Smooth muscle cell (in vitro differentiated cells): ENCODE data around the gene NAV2. TPM values are rescaled to one million over a fixed set of nuclear protein-coding genes. Genes with fewer than 3 reads are reported as not detected.
"Not testable (repeated sequence)": the region's sequence is repeated elsewhere in the genome, so short reads cannot be mapped to it uniquely, and the experiment has no call there.

Experiments used
- DNase-seq: peaks from one replicate; lab custom pipeline; 2025; ENCODE audit not compliant: unreplicated experiment; lab: John Stamatoyannopoulos, UW
- H2AFZ ChIP-seq: fragments of 200-600 bp; sonication (generic); 2 replicates; pipeline ENCODE4 v1.6.0; 2016; ENCODE audit warnings: antibody characterized with exemption, low read depth, mild to moderate bottlenecking
- H3F3A ChIP-seq: fragments of 200-600 bp; sonication (generic); 2 replicates; pipeline ENCODE4 v1.6.0; 2017; ENCODE audit warnings: antibody characterized with exemption, low read depth
- H3K27ac ChIP-seq: fragments of 200-600 bp; sonication (generic); 2 replicates; pipeline ENCODE4 v1.5.1; 2016; ENCODE audit warnings: low read depth, mild to moderate bottlenecking
- H3K27me3 ChIP-seq: fragments of 200-600 bp; sonication (generic); 2 replicates; pipeline ENCODE4 v1.6.1; 2016; ENCODE audit warnings: low read depth, mild to moderate bottlenecking
- H3K36me3 ChIP-seq: fragments of 200-600 bp; sonication (generic); 2 replicates; pipeline ENCODE4 v1.5.1; 2016; ENCODE audit warnings: low read depth
- H3K4me1 ChIP-seq: fragments of 200-600 bp; sonication (generic); 2 replicates; pipeline ENCODE4 v1.5.1; 2016; ENCODE audit warnings: low read depth
- H3K4me2 ChIP-seq: fragments of 200-600 bp; sonication (generic); 2 replicates; pipeline ENCODE4 v1.6.0; 2016; ENCODE audit warnings: mild to moderate bottlenecking
- H3K4me3 ChIP-seq: fragments of 200-600 bp; sonication (generic); 2 replicates; pipeline ENCODE4 v1.5.1; 2016; ENCODE audit warnings: mild to moderate bottlenecking
- H3K79me2 ChIP-seq: fragments of 200-600 bp; sonication (generic); 2 replicates; pipeline ENCODE4 v1.6.0; 2016; ENCODE audit warnings: low read depth, mild to moderate bottlenecking
- H3K9ac ChIP-seq: fragments of 200-600 bp; sonication (generic); 2 replicates; pipeline ENCODE4 v1.6.0; 2016; ENCODE audit warnings: low read depth
- H3K9me3 ChIP-seq: fragments of 200-600 bp; sonication (generic); replicated peaks from 2 replicates; pipeline ENCODE4 v1.5.1; 2016; ENCODE audit warnings: low read depth
- H4K20me1 ChIP-seq: fragments of 200-600 bp; sonication (generic); 2 replicates; pipeline ENCODE4 v1.6.0; 2016; ENCODE audit warnings: low read depth
- WGBS: methylation state at CpG from one replicate; pipeline ENCODE4 v1.1.7; 2016; ENCODE audit warnings: low lambda C conversion rate; 5-methylcytosine and 5-hydroxymethylcytosine counted together
- polyA plus RNA-seq: library from polyadenylated mRNA; unstranded; fragments of >200 nt; fragmentation: Nextera tagmentation; extraction: Ambion mirVana; gene quantifications from 2 replicates; pipeline ENCODE4 v1.2.1, GENCODE V29; 2016
- total RNA-seq: library from RNA; depleted of rRNA; stranded (reverse); fragments of >200 nt; gene quantifications from 2 replicates; pipeline ENCODE4 v1.2.3, GENCODE V29; 2014
- TF ChIP-seq, protein P1 (sequence below): fragments of 200-600 bp; sonication (generic); IDR thresholded peaks from 2 replicates; pipeline ENCODE4 v1.5.1; 2017; ENCODE audit warnings: borderline replicate concordance, mild to moderate bottlenecking, antibody characterized with exemption; ENCODE audit not compliant: insufficient read depth, poor library complexity, severe bottlenecking

Gene NAV2
- total and polyA plus RNA-seq, 2 experiments from 2014 or later = 14.1 to 67.5 TPM

GRCh38 chr11:19894404-19894803 lies 181.8 kb downstream of the NAV2 start:
- Histone ChIP-seq H3K4me1 (peaks cover 11% of the 10 kb centered on the region), H3K9ac (no peak overlapping the region), H3K79me2 (no peaks in the 10 kb centered on the region), H3K36me3 (no peaks in the 10 kb centered on the region), H4K20me1 (no peaks in the 10 kb centered on the region), H3F3A (no peaks in the 10 kb centered on the region), H2AFZ (no peak overlapping the region), H3K9me3 (no peaks in the 10 kb centered on the region), H3K4me3 (no peak overlapping the region), H3K4me2 (no peak overlapping the region), H3K27me3 (no peaks in the 10 kb centered on the region), H3K27ac (no peak overlapping the region)
- 88% methylated on average over 2 of the region's 2 CpGs for whole genome bisulfite sequencing
- no peak for DNase-seq
- TF ChIP-seq, protein P1, sequence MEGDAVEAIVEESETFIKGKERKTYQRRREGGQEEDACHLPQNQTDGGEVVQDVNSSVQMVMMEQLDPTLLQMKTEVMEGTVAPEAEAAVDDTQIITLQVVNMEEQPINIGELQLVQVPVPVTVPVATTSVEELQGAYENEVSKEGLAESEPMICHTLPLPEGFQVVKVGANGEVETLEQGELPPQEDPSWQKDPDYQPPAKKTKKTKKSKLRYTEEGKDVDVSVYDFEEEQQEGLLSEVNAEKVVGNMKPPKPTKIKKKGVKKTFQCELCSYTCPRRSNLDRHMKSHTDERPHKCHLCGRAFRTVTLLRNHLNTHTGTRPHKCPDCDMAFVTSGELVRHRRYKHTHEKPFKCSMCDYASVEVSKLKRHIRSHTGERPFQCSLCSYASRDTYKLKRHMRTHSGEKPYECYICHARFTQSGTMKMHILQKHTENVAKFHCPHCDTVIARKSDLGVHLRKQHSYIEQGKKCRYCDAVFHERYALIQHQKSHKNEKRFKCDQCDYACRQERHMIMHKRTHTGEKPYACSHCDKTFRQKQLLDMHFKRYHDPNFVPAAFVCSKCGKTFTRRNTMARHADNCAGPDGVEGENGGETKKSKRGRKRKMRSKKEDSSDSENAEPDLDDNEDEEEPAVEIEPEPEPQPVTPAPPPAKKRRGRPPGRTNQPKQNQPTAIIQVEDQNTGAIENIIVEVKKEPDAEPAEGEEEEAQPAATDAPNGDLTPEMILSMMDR = no peak

DNA sequence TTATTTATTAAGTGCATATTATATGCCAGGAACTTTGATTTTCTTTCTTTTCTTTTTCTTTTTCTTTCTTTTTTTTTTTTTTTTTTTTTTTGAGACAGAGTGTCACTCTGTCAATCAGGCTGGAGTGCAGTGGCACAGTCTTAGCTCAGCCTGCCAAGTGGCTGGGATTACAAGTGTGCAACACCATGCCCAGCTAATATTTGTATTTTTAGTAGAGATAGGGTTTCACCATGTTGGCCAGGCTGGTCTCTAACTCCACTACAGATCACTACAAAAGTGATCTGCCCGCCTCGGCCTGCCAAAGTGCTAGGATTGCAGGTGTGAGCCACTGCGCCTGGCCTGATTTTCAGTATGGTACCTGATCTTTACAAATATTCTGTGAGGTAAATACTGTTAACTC lies 182.4 kb downstream of the NAV2 start:
- H3K4me3 ChIP-seq, H2AFZ ChIP-seq, DNase-seq, H3F3A ChIP-seq, H3K27ac ChIP-seq, H3K4me1 ChIP-seq, H3K36me3 ChIP-seq, H4K20me1 ChIP-seq, H3K9me3 ChIP-seq, H3K9ac ChIP-seq, H3K27me3 ChIP-seq, H3K79me2 ChIP-seq, H3K4me2 ChIP-seq: not testable (repeated sequence)
- 99% methylated on average over 3 of the region's 3 CpGs for WGBS

DNA sequence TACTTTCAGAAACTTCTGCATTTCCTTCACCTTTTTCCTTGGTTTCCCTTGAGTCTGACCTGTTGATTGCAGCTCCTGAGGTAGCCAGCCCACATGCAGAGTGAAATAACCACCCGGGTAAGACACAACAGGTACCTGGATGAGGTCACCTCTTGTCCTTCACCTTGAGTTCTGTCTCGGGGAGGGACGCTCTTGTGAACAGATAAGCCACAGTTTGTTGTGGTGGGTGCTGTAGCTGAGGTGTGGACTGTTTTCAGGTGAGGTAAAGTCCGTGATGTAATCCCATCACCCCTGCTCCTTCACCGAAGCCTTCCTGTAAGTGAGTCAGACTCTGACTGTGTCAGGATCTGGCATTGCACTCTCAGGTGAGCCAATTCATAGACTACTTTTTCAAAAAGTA lies 183.1 kb downstream of the NAV2 start:
- H3K4me3 ChIP-seq = no peak overlapping the region
- DNase-seq = no peak
- 81% methylated on average over 5 of the region's 5 CpGs for WGBS

DNA sequence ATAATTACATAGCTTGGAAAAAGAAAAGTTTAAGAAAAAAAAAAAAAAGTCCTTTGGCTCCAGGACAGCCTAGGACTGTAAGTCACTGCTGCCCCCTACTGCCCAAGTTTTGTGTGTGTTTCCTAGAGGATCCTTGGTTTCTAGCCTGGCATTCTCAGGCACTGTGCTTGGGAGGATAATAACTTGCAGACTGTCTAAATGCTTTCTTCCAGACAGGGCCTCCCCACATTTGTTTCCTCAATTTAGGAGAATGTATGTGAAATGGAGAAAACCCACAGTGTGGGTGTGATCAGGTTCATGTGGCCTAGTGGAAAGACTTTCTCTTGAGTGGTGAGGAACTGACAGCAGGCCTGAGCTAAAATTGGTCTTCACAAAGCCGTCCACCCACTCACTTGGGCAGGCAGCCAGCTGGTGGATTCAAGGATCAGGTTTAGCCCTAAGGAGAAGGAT lies 191.0 kb downstream of the NAV2 start:
- no peak overlapping the region for H3K27ac ChIP-seq
- H3K9me3 ChIP-seq = no peaks in the 10 kb centered on the region
- H3K36me3 ChIP-seq = no peaks in the 10 kb centered on the region
- peak; percentile 32 for DNase-seq
- H3K4me3 ChIP-seq = no peak overlapping the region
- no peak overlapping the region for H2AFZ ChIP-seq
- TF ChIP-seq, protein P1 = peak; percentile 81
- H3K4me2 ChIP-seq = no peak overlapping the region
- no peaks in the 10 kb centered on the region for H4K20me1 ChIP-seq
- 22% methylated on average over 1 of the region's 1 CpG for WGBS
- no peaks in the 10 kb centered on the region for H3K79me2 ChIP-seq
- no peaks in the 10 kb centered on the region for H3K27me3 ChIP-seq
- H3K4me1 ChIP-seq = no peaks in the 10 kb centered on the region
- no peak overlapping the region for H3K9ac ChIP-seq
- H3F3A ChIP-seq = peaks cover 9% of the 10 kb centered on the region

More for the DNA sequence above, 183.1 kb downstream of the NAV2 start:
- H3K79me2 ChIP-seq = no peaks in the 10 kb centered on the region
- no peaks in the 10 kb centered on the region for H3K27me3 ChIP-seq
- H3K9ac ChIP-seq = no peak overlapping the region
- peaks cover 3% of the 10 kb centered on the region for H3K4me1 ChIP-seq
- TF ChIP-seq, protein P1 = no peak
- H3K36me3 ChIP-seq = no peaks in the 10 kb centered on the region
- no peaks in the 10 kb centered on the region for H3F3A ChIP-seq
- peak overlapping the region; percentile 38 for H3K27ac ChIP-seq
- no peaks in the 10 kb centered on the region for H3K9me3 ChIP-seq
- no peak overlapping the region for H3K4me2 ChIP-seq
- no peaks in the 10 kb centered on the region for H4K20me1 ChIP-seq
- H2AFZ ChIP-seq = no peak overlapping the region
